OCI-LY1 (cell line): ENCODE results near the gene CDK10.

ENCODE experiments used
- H2AFZ ChIP-seq: fragments of 200-600 bp; sonication (generic), shearing (Covaris generic); 2 replicates; pipeline ENCODE4 v1.6.0; 2014; ENCODE audit warnings: antibody characterized with exemption, mild to moderate bottlenecking, low read length
- H3F3A ChIP-seq: fragments of 200-600 bp; sonication (generic), shearing (Covaris generic); 2 replicates; pipeline ENCODE4 v1.6.0; 2014; ENCODE audit warnings: mild to moderate bottlenecking, antibody characterized with exemption, low read length, moderate library complexity; ENCODE audit not compliant: insufficient read depth
- H3K27ac ChIP-seq: fragments of 200-600 bp; sonication (generic); 2 replicates; pipeline ENCODE4 v1.5.1; 2014; ENCODE audit warnings: low read length, mixed run types, mild to moderate bottlenecking, low read depth; ENCODE audit not compliant: poor library complexity, severe bottlenecking
- H3K27me3 ChIP-seq: fragments of 200-600 bp; sonication (generic); 2 replicates; pipeline ENCODE4 v1.6.0; 2014; ENCODE audit warnings: antibody characterized with exemption, mild to moderate bottlenecking, low read length, moderate library complexity; ENCODE audit not compliant: insufficient read depth
- H3K36me3 ChIP-seq: fragments of 200-600 bp; sonication (generic); 2 replicates; pipeline ENCODE4 v1.6.1; 2014; ENCODE audit warnings: mild to moderate bottlenecking, antibody characterized with exemption, low read length, moderate library complexity, mixed read lengths; ENCODE audit not compliant: insufficient read depth
- H3K4me1 ChIP-seq: fragments of 200-600 bp; sonication (generic); 2 replicates; pipeline ENCODE4 v1.5.1; 2014; ENCODE audit warnings: mild to moderate bottlenecking, low read length, moderate library complexity; ENCODE audit not compliant: insufficient read depth, severe bottlenecking
- H3K4me2 ChIP-seq: fragments of 200-600 bp; sonication (generic), shearing (Covaris generic); 2 replicates; pipeline ENCODE4 v1.6.1; 2014; ENCODE audit warnings: low read length
- H3K4me3 ChIP-seq: fragments of 200-600 bp; sonication (generic); 2 replicates; pipeline ENCODE4 v1.5.1; 2014; ENCODE audit warnings: low read length, low read depth, mild to moderate bottlenecking, mixed read lengths; ENCODE audit not compliant: poor library complexity, severe bottlenecking
- H3K79me2 ChIP-seq: fragments of 200-600 bp; shearing (Covaris generic); 2 replicates; pipeline ENCODE4 v1.6.1; 2016; ENCODE audit warnings: mixed run types, low read length, mixed read lengths; ENCODE audit not compliant: insufficient read depth
- H3K9ac ChIP-seq: fragments of 200-600 bp; sonication (generic), shearing (Covaris generic); 2 replicates; pipeline ENCODE4 v1.6.1; 2014; ENCODE audit warnings: mild to moderate bottlenecking, low read length, mixed read lengths
- H3K9me2 ChIP-seq: fragments of 200-600 bp; sonication (generic), shearing (Covaris generic); 2 replicates; pipeline ENCODE4 v1.6.1; 2014; ENCODE audit warnings: low read depth, mild to moderate bottlenecking, low read length, mixed read lengths
- H3K9me3 ChIP-seq: fragments of 200-600 bp; shearing (Covaris generic); 2 replicates; pipeline ENCODE4 v1.6.1; 2014; ENCODE audit warnings: low read length, mixed read lengths
- H4K20me1 ChIP-seq: fragments of 200-600 bp; sonication (generic), shearing (Covaris generic); 2 replicates; pipeline ENCODE4 v1.6.0; 2016; ENCODE audit warnings: mild to moderate bottlenecking, low read length; ENCODE audit not compliant: insufficient read depth
- CTCF ChIP-seq: fragments of 200-600 bp; sonication (generic), shearing (Covaris generic); IDR thresholded peaks from 2 replicates; pipeline ENCODE4 v1.5.1; 2017; ENCODE audit warnings: mild to moderate bottlenecking, antibody characterized with exemption, low read length, moderate library complexity, mixed read lengths
- EZH2 ChIP-seq: fragments of 200-600 bp; sonication (generic), shearing (Covaris generic); IDR thresholded peaks from 2 replicates; pipeline ENCODE4 v1.8.0; 2017; ENCODE audit warnings: borderline replicate concordance, mixed run types, mild to moderate bottlenecking, antibody characterized with exemption, low read length, moderate library complexity, mixed read lengths

The CDK10 gene

GRCh38 chr16:89737341-89738071, 51.0 kb downstream of the CDK10 start:
- peaks cover 94% of the 10 kb centered on the region for H3K36me3 ChIP-seq
- TF ChIP-seq EZH2 (no peak), CTCF (no peak)
- H3K79me2 ChIP-seq: no peaks in the 10 kb centered on the region

GRCh38 chr16:89738072-89738377, 51.5 kb downstream of the CDK10 start:
- no peaks in the 10 kb centered on the region for H3K9me2 ChIP-seq
- no peak overlapping the region for H3K4me2 ChIP-seq
- H4K20me1 ChIP-seq: no peaks in the 10 kb centered on the region
- TF ChIP-seq CTCF: no peak
- no peak for TF ChIP-seq EZH2
- no peak overlapping the region for H2AFZ ChIP-seq
- no peaks in the 10 kb centered on the region for H3K79me2 ChIP-seq
- no peaks in the 10 kb centered on the region for H3K9me3 ChIP-seq
- no peak overlapping the region for H3K27ac ChIP-seq
- H3K4me1 ChIP-seq: no peaks in the 10 kb centered on the region
- H3K27me3 ChIP-seq: no peaks in the 10 kb centered on the region
- H3K36me3 ChIP-seq: peaks cover 99% of the 10 kb centered on the region
- H3K9ac ChIP-seq: no peak overlapping the region
- H3F3A ChIP-seq: no peaks in the 10 kb centered on the region
- no peak overlapping the region for H3K4me3 ChIP-seq

More at GRCh38 chr16:89737341-89738071, 51.0 kb downstream of the CDK10 start:
- H3F3A ChIP-seq: no peaks in the 10 kb centered on the region
- no peaks in the 10 kb centered on the region for H3K27me3 ChIP-seq
- no peaks in the 10 kb centered on the region for H3K9me2 ChIP-seq
- no peaks in the 10 kb centered on the region for H3K9me3 ChIP-seq
- H4K20me1 ChIP-seq: no peaks in the 10 kb centered on the region
- no peak overlapping the region for H3K4me2 ChIP-seq
- no peak overlapping the region for H3K9ac ChIP-seq
- no peak overlapping the region for H3K4me3 ChIP-seq
- no peaks in the 10 kb centered on the region for H3K4me1 ChIP-seq
- H2AFZ ChIP-seq: no peak overlapping the region
- no peak overlapping the region for H3K27ac ChIP-seq

GRCh38 chr16:89738538-89739317, 52.2 kb downstream of the CDK10 start:
- no peak overlapping the region for H3K9ac ChIP-seq
- no peaks in the 10 kb centered on the region for H3K9me2 ChIP-seq
- no peak overlapping the region for H2AFZ ChIP-seq
- H4K20me1 ChIP-seq: no peaks in the 10 kb centered on the region
- H3K36me3 ChIP-seq: peaks cover 100% of the 10 kb centered on the region
- no peak overlapping the region for H3K4me2 ChIP-seq
- H3F3A ChIP-seq: no peaks in the 10 kb centered on the region
- H3K27ac ChIP-seq: no peak overlapping the region
- no peaks in the 10 kb centered on the region for H3K27me3 ChIP-seq
- TF ChIP-seq CTCF (no peak), EZH2 (no peak)
- H3K4me3 ChIP-seq: no peak overlapping the region
- H3K9me3 ChIP-seq: no peaks in the 10 kb centered on the region
- no peaks in the 10 kb centered on the region for H3K4me1 ChIP-seq
- H3K79me2 ChIP-seq: no peaks in the 10 kb centered on the region
